Measurements from ENCODE around the gene DCDC1. TPM values are rescaled to one million over a fixed set of nuclear protein-coding genes. Genes with fewer than 3 reads are reported as not detected.

Gene DCDC1
- total RNA-seq, 4 donors from 2014 or later, result 0.26 to 8.0 (median 1.5) TPM

GRCh38 chr11:31102875-31103274 is 266.7 kb downstream of the DCDC1 start:
- no peaks in the 10 kb centered on the region for H3K27me3 ChIP-seq
- no peaks in the 10 kb centered on the region for H3K9me3 ChIP-seq
- no peak overlapping the region for H3K4me3 ChIP-seq
- H3K27ac ChIP-seq, result no peak overlapping the region
- no peak for DNase-seq
- H3K4me1 ChIP-seq, result no peaks in the 10 kb centered on the region
- no peaks in the 10 kb centered on the region for H3K36me3 ChIP-seq
- TF ChIP-seq CTCF (IDR thresholded peaks at IDR 0.05), result no peak
- TF ChIP-seq POLR2A (IDR thresholded peaks at IDR 0.05), result no peak
- intact Hi-C loops (cut with DNase I; ENCODE audit: low total_unique reads), result no loop called here

GRCh38 chr11:31102316-31102715 is 267.2 kb downstream of the DCDC1 start:
- TF ChIP-seq CTCF (IDR thresholded peaks at IDR 0.05), result no peak
- TF ChIP-seq POLR2A (IDR thresholded peaks at IDR 0.05), result no peak
- Histone ChIP-seq H3K4me3 (no peak overlapping the region), H3K27me3 (no peaks in the 10 kb centered on the region), H3K9me3 (no peaks in the 10 kb centered on the region), H3K36me3 (no peaks in the 10 kb centered on the region), H3K27ac (no peak overlapping the region), H3K4me1 (no peaks in the 10 kb centered on the region)
- no peak for DNase-seq
- intact Hi-C loops (cut with DNase I; ENCODE audit: low total_unique reads), result no loop called here

GRCh38 chr11:31096191-31096805 is 273.2 kb downstream of the DCDC1 start:
- no peak overlapping the region for H3K4me3 ChIP-seq
- no peak overlapping the region for H3K27ac ChIP-seq
- H3K9me3 ChIP-seq, result no peaks in the 10 kb centered on the region
- H3K27me3 ChIP-seq, result no peaks in the 10 kb centered on the region
- TF ChIP-seq CTCF (IDR thresholded peaks at IDR 0.05) (no peak), POLR2A (IDR thresholded peaks at IDR 0.05) (no peak)
- H3K36me3 ChIP-seq, result no peaks in the 10 kb centered on the region
- intact Hi-C loops (cut with DNase I; ENCODE audit: low total_unique reads), result no loop called here
- no peaks in the 10 kb centered on the region for H3K4me1 ChIP-seq
- no peak for DNase-seq

GRCh38 chr11:31092638-31093037 is 276.9 kb downstream of the DCDC1 start:
- H3K9me3 ChIP-seq, result no peaks in the 10 kb centered on the region
- no peak for DNase-seq
- TF ChIP-seq POLR2A (IDR thresholded peaks at IDR 0.05) (no peak), CTCF (IDR thresholded peaks at IDR 0.05) (no peak)

GRCh38 chr11:31089117-31089516 is 280.4 kb downstream of the DCDC1 start:
- intact Hi-C loops (cut with DNase I; ENCODE audit: low total_unique reads), result no loop called here
- Histone ChIP-seq H3K4me1 (no peaks in the 10 kb centered on the region), H3K4me3 (no peak overlapping the region), H3K27me3 (no peaks in the 10 kb centered on the region), H3K27ac (no peak overlapping the region), H3K9me3 (no peaks in the 10 kb centered on the region), H3K36me3 (no peaks in the 10 kb centered on the region)
- no peak for DNase-seq
- no peak for TF ChIP-seq CTCF (IDR thresholded peaks at IDR 0.05)
- TF ChIP-seq POLR2A (IDR thresholded peaks at IDR 0.05), result no peak

More at GRCh38 chr11:31092638-31093037, 276.9 kb downstream of the DCDC1 start:
- intact Hi-C loops (cut with DNase I; ENCODE audit: low total_unique reads), result no loop called here
- Histone ChIP-seq H3K36me3 (no peaks in the 10 kb centered on the region), H3K27me3 (no peaks in the 10 kb centered on the region), H3K4me1 (no peaks in the 10 kb centered on the region), H3K4me3 (no peak overlapping the region), H3K27ac (no peak overlapping the region)

Data from uterus (tissue), 4 donors.